Fibroblast of pulmonary artery (primary cell): Measurements from ENCODE around the gene SCNN1A.
A peak's percentile ranks its signal among the peaks of the same experiment; 100 is the strongest.
"Not testable (repeated sequence)": the region's sequence is repeated elsewhere in the genome, so short reads cannot be mapped to it uniquely, and the experiment has no call there.

Source experiments
- DNase-seq: peaks from one replicate; pipeline ENCODE4 v3.0.0-alpha.2; 2010; ENCODE audit warnings: low read depth
- H3K4me3 ChIP-seq: replicated peaks from 2 replicates; pipeline ENCODE4 v1.5.1; 2011; ENCODE audit warnings: low read depth, mild to moderate bottlenecking, control low read depth, low read length, moderate library complexity
- CTCF ChIP-seq: IDR thresholded peaks from 2 replicates; pipeline ENCODE4 v1.5.1; 2011; ENCODE audit warnings: mild to moderate bottlenecking, control low read depth, low read length, inconsistent platforms; ENCODE audit errors: missing control alignments

The SCNN1A gene

GRCh38 chr12:6340745-6341416 is 34.5 kb downstream of the SCNN1A start:
- no peak for TF ChIP-seq CTCF
- H3K4me3 ChIP-seq = peak overlapping the region; percentile 100
- DNase-seq = no peak

- DNase-seq = peak; percentile 71
- no peak for TF ChIP-seq CTCF
- H3K4me3 ChIP-seq = peak overlapping the region; percentile 100
Observed at GRCh38 chr12:6340032-6340638, 35.2 kb downstream of the SCNN1A start.

GRCh38 chr12:6338955-6339354 is 36.4 kb downstream of the SCNN1A start:
- TF ChIP-seq CTCF = no peak
- peak overlapping the region; percentile 100 for H3K4me3 ChIP-seq
- DNase-seq = peak; percentile 33

- DNase-seq = not testable (repeated sequence)
- H3K4me3 ChIP-seq = peak overlapping the region; percentile 100
Observed at GRCh38 chr12:6338536-6338935, 36.8 kb downstream of the SCNN1A start.

GRCh38 chr12:6337958-6338433 is 37.4 kb downstream of the SCNN1A start:
- DNase-seq = peak; percentile 63
- no peak for TF ChIP-seq CTCF
- H3K4me3 ChIP-seq = peak overlapping the region; percentile 100

GRCh38 chr12:6336889-6337853 is 38.2 kb downstream of the SCNN1A start:
- peak; percentile 49 for DNase-seq
- peak overlapping the region; percentile 100 for H3K4me3 ChIP-seq
- no peak for TF ChIP-seq CTCF
